H1 (cell line): ENCODE results near the gene ETV1.

ENCODE experiments used
- EP300 ChIP-seq, 2 experiments: IDR thresholded peaks; 1 replicate in 1 of 2; 2 replicates in 1 of 2; pipeline ENCODE4 v1.6.1; 2011 to 2012; ENCODE audit warnings: low read depth in 2 of 2, low read length in 2 of 2, mild to moderate bottlenecking in 2 of 2, borderline replicate concordance in 1 of 2, inconsistent platforms in 1 of 2, moderate library complexity in 1 of 2
- EZH2 ChIP-seq: fragments of 200-600 bp; sonication (generic); IDR thresholded peaks from 2 replicates; pipeline ENCODE4 v1.7.1; 2012; ENCODE audit warnings: low read depth, mild to moderate bottlenecking, moderate library complexity, low read length, inconsistent platforms; ENCODE audit not compliant: severe bottlenecking
- POLR2A ChIP-seq, 2 experiments: IDR thresholded peaks; 1 replicate in 1 of 2; 2 replicates in 1 of 2; pipeline ENCODE4 v1.6.1; 2011; ENCODE audit warnings: low read depth in 2 of 2, low read length in 2 of 2, mild to moderate bottlenecking in 2 of 2; ENCODE audit errors: control extremely low read depth in 1 of 2
- SP2 ChIP-seq: IDR thresholded peaks from 2 replicates; pipeline ENCODE4 v1.6.1; 2012; ENCODE audit warnings: mild to moderate bottlenecking, low read length, inconsistent platforms
- SRF ChIP-seq: IDR thresholded peaks from 2 replicates; pipeline ENCODE4 v1.6.1; 2011; ENCODE audit warnings: mild to moderate bottlenecking, low read depth, low read length, moderate library complexity
- SUZ12 ChIP-seq: fragments of 200-600 bp; sonication (generic); IDR thresholded peaks from 2 replicates; pipeline ENCODE4 v1.6.1; 2012; ENCODE audit warnings: mild to moderate bottlenecking, inconsistent platforms, low read length, moderate library complexity, mixed read lengths
- YY1 ChIP-seq: IDR thresholded peaks from 2 replicates; pipeline ENCODE4 v1.6.1; 2011; ENCODE audit warnings: low read depth, mild to moderate bottlenecking, low read length
- TF ChIP-seq, protein P1 (sequence below), 3 experiments: IDR thresholded peaks; 1 replicate in 2 of 3; 2 replicates in 1 of 3; pipeline versions ENCODE4 v1.5.1 to v1.6.1; 2011; ENCODE audit warnings: low read length in 3 of 3, mild to moderate bottlenecking in 3 of 3, inconsistent platforms in 2 of 3, low read depth in 1 of 3, moderate library complexity in 1 of 3; ENCODE audit not compliant: insufficient read depth in 1 of 3; ENCODE audit errors: control extremely low read depth in 1 of 3
- TF ChIP-seq, protein P2 (sequence below): IDR thresholded peaks from 2 replicates; pipeline ENCODE4 v1.6.1; 2012; ENCODE audit warnings: low read length, inconsistent platforms

DNA sequence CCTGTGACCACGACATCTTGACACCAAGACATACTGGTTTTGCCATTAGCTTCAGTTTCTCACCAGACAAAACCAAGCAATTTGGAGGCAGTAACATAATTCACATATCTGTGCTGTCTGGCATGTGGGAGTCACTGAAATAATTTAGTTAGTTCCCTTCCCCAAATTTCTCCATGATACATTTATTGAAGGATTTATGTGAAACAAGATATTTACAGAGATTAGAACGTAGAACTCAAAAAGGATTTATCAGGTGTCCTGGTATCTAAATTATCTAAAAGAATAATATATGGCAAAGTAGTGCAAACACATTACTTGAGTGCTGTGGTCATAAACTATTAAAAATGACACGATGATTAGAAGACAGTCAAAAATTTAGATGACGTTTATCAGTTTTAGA, 98.7 kb downstream of the ETV1 start:
- TF ChIP-seq SRF (no peak), YY1 (no peak), SP2 (no peak), POLR2A (IDR thresholded peaks at IDR 0.05; ENCODE audit: control extremely low read depth in 1 of 2, low read depth in 2 of 2, low read length in 2 of 2) (no peak), SUZ12 (no peak), EZH2 (no peak), EP300 (IDR thresholded peaks at IDR 0.05; ENCODE audit: borderline replicate concordance in 1 of 2, low read depth in 2 of 2, low read length in 2 of 2) (no peak)
- TF ChIP-seq, protein P1, sequence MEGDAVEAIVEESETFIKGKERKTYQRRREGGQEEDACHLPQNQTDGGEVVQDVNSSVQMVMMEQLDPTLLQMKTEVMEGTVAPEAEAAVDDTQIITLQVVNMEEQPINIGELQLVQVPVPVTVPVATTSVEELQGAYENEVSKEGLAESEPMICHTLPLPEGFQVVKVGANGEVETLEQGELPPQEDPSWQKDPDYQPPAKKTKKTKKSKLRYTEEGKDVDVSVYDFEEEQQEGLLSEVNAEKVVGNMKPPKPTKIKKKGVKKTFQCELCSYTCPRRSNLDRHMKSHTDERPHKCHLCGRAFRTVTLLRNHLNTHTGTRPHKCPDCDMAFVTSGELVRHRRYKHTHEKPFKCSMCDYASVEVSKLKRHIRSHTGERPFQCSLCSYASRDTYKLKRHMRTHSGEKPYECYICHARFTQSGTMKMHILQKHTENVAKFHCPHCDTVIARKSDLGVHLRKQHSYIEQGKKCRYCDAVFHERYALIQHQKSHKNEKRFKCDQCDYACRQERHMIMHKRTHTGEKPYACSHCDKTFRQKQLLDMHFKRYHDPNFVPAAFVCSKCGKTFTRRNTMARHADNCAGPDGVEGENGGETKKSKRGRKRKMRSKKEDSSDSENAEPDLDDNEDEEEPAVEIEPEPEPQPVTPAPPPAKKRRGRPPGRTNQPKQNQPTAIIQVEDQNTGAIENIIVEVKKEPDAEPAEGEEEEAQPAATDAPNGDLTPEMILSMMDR (IDR thresholded peaks at IDR 0.05; ENCODE audit: control extremely low read depth in 1 of 3, insufficient read depth in 1 of 3, low read depth in 1 of 3, low read length in 3 of 3), result no peak
- TF ChIP-seq, protein P2, sequence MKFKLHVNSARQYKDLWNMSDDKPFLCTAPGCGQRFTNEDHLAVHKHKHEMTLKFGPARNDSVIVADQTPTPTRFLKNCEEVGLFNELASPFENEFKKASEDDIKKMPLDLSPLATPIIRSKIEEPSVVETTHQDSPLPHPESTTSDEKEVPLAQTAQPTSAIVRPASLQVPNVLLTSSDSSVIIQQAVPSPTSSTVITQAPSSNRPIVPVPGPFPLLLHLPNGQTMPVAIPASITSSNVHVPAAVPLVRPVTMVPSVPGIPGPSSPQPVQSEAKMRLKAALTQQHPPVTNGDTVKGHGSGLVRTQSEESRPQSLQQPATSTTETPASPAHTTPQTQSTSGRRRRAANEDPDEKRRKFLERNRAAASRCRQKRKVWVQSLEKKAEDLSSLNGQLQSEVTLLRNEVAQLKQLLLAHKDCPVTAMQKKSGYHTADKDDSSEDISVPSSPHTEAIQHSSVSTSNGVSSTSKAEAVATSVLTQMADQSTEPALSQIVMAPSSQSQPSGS, result no peak
